ENCODE measurements around the gene HSPA12A.

- TF ChIP-seq EZH2 (IDR thresholded peaks at IDR 0.05) = no peak
- no peak for TF ChIP-seq POLR2AphosphoS5 (IDR thresholded peaks at IDR 0.05; ENCODE audit: borderline replicate concordance, low read depth, low read length)
- no peak for TF ChIP-seq FOXP2 (optimal IDR thresholded peaks at IDR 0.05; ENCODE audit: control extremely low read depth, extremely low read length, insufficient read depth)
Observed at GRCh38 chr10:116779076-116779687, 36.8 kb upstream of the HSPA12A start.
